Activated CD4-positive, alpha-beta memory T cell treated with anti-CD3 and anti-CD28 coated beads, Interleukin-2, amount 10 ng/mL, durations not matched to agents 7 days and 5 days (primary cell): ENCODE data around the gene ZNF382. TPM values are rescaled to one million over a fixed set of nuclear protein-coding genes. Genes with fewer than 3 reads are reported as not detected.
"Not testable (repeated sequence)": the region's sequence is repeated elsewhere in the genome, so short reads cannot be mapped to it uniquely, and the experiment has no call there.

Experiments
- CTCF ChIA-PET: fragments of 350-600 bp; sonication (Branson Sonifier 250); formaldehyde crosslinking; loops from one replicate; lab custom pipeline; 2021; ENCODE audit warnings: antibody characterized with exemption, inconsistent platforms; lab: Charles Lee
- POLR2A ChIA-PET: fragments of 350-600 bp; sonication (Branson Sonifier 250); formaldehyde crosslinking; loops from one replicate; lab custom pipeline; 2021; ENCODE audit warnings: antibody characterized with exemption; lab: Charles Lee
- DNase-seq: peaks from one replicate; pipeline ENCODE4 v3.0.0-alpha.2; 2020
- H3K27ac Mint-ChIP-seq: one replicate; pipeline ENCODE4 v1.8.0; 2021; ENCODE audit warnings: mild to moderate bottlenecking, mixed read lengths
- H3K27me3 Mint-ChIP-seq: one replicate; pipeline ENCODE4 v1.8.0; 2021; ENCODE audit warnings: mixed read lengths
- H3K36me3 Mint-ChIP-seq: one replicate; pipeline ENCODE4 v1.8.0; 2021; ENCODE audit warnings: low read depth, mixed read lengths
- H3K4me1 Mint-ChIP-seq: one replicate; pipeline ENCODE4 v1.8.0; 2021; ENCODE audit warnings: mixed read lengths
- H3K4me3 Mint-ChIP-seq: one replicate; pipeline ENCODE4 v1.8.0; 2021; ENCODE audit warnings: mild to moderate bottlenecking, mixed read lengths
- H3K9me3 Mint-ChIP-seq: one replicate; pipeline ENCODE4 v1.8.0; 2021; ENCODE audit warnings: mixed read lengths
- total RNA-seq, 2 experiments: library from RNA; stranded (reverse); gene quantifications; one replicate each; pipeline ENCODE4 v1.2.3, GENCODE V29; 2021

Gene ZNF382
- total RNA-seq: 10 to 100 TPM; 11.8 to 13.5 TPM

- DNase-seq: peak; percentile 88
- Mint-ChIP-seq H3K4me3 (peak within 1 kb of the TSS; percentile 80), H3K36me3 (peaks cover 62% of the 10 kb centered on the region), H3K4me1 (peaks cover 22% of the 10 kb centered on the region), H3K9me3 (peaks cover 32% of the 10 kb centered on the region), H3K27me3 (no peaks in the 10 kb centered on the region), H3K27ac (peak within 1 kb of the TSS; percentile 88)
- ChIA-PET CTCF (interaction anchor here (0.8 to 1.3 kb wide), 3 partner anchors 76 to 245 kb away, joined by 3 to 4 read pairs (median 3); partner anchors contain the start of genes ZNF345 and ZNF566), POLR2A (interaction anchor here (0.6 to 3.9 kb wide), 21 partner anchors 22 to 946 kb away, joined by 3 to 29 read pairs (median 5); partner anchors contain the start of genes ZFP14, ZNF146, ZNF260 and ZNF345)
These were observed at the start of gene ZNF382 for GRCh38 chr19:36605101-36605876. TSS of gene ZNF382 (plus strand) at chr19:36605313. CDS start at chr19:36609915, 4,602 bp downstream.

DNA sequence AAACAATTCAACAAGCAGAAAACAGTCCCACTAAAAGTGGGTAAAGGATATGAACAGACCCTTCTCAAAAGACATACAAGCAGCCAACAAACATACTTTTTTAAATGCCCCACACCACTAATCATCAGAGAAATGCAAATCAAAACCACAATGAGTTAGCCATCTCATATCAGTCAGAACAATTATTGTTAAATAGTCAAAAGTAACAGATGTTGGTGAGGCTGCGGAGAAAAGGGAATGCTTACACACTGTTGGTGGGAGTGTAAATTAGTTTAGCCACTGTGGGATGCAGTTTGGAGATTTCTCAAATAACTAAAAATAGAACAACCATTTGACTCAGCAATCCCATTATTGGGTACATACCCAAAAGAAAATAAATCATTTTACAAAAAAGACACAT, 40.7 kb upstream of the ZNF382 start:
- Mint-ChIP-seq H3K27me3 (no peaks in the 10 kb centered on the region), H3K4me1 (no peaks in the 10 kb centered on the region), H3K36me3 (peaks cover 78% of the 10 kb centered on the region), H3K27ac (no peak overlapping the region), H3K4me3 (no peak overlapping the region), H3K9me3 (peaks cover 60% of the 10 kb centered on the region)
- no peak for DNase-seq
- ChIA-PET POLR2A (no interaction called here), CTCF (no interaction called here)

GRCh38 chr19:36572593-36573019, 32.5 kb upstream of the ZNF382 start:
- CTCF ChIA-PET: interaction anchor here (1.0 kb wide), 1 partner anchor 44 kb away, joined by 6 read pairs; the partner anchor contains the start of gene ZNF260
- peak overlapping the region; percentile 90 for H3K27ac Mint-ChIP-seq
- DNase-seq: no peak
- POLR2A ChIA-PET: interaction anchor here (0.6 to 3.3 kb wide), 13 partner anchors 25 to 895 kb away, joined by 3 to 30 read pairs (median 5); partner anchors contain the start of genes ZFP14, ZNF260, ZNF345 and ZNF382
- peaks cover 33% of the 10 kb centered on the region for H3K4me1 Mint-ChIP-seq
- peaks cover 41% of the 10 kb centered on the region for H3K9me3 Mint-ChIP-seq
- peaks cover 81% of the 10 kb centered on the region for H3K36me3 Mint-ChIP-seq
- peak overlapping the region; percentile 87 for H3K4me3 Mint-ChIP-seq
- no peaks in the 10 kb centered on the region for H3K27me3 Mint-ChIP-seq

DNA sequence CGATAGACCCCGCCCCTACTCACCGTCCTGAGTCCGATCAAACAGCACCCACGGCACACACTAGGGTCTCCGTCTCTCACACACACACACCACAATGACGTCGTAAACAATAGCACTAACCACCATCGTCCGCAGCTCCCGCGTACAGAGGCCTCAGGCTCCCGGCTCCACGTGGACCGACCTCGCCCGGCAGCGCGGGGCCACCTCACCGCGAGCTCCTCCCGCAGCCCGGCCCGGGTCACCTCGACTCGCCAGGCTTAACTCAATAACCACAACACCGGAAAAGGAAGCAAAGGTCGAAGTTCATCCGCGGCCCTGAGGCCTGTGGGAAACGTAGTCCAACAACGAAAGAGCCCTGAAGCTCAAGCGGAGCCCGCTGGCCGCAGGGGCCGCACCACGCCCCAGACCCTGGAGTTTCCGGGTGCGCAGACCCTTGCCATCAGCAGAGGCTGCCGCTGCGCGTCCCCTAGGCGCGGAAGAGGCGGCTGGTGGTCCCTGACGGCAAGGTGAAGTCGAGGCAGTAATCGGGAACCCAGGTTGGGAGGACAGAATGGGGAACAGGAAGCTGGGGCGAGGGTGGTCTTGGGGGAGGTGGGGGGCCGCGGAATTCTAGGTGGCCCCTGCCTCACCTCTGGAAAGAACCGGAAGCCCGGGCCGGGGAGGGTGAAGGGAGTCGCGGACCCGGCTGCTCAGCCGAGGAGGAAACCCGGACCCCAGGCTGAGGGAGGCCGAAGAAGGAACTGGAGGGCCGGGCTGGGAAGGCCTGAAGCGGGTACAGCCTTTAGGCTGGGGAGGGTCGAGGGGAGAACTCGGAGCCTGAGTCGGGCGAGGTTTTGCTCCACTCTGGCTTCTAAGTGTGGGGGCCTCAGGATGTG, 31.9 kb upstream of the ZNF382 start, which contains the start of gene ZNF529:
ZNF529 (minus strand) TSS at position 273 of the 875 bp plus-strand sequence. CDS start 946 bp downstream, outside the sequence.
- Mint-ChIP-seq H3K27ac (peak within 1 kb of the TSS; percentile 90), H3K9me3 (peaks cover 35% of the 10 kb centered on the region), H3K4me1 (peaks cover 33% of the 10 kb centered on the region), H3K36me3 (peaks cover 78% of the 10 kb centered on the region), H3K4me3 (peak within 1 kb of the TSS; percentile 87), H3K27me3 (no peaks in the 10 kb centered on the region)
- DNase-seq: peak; percentile 90
- POLR2A ChIA-PET: interaction anchor here (0.6 to 3.3 kb wide), 16 partner anchors 12 to 894 kb away, joined by 3 to 30 read pairs (median 4); partner anchors contain the start of genes ZFP14, ZNF260, ZNF345 and ZNF382
- CTCF ChIA-PET: interaction anchor here (0.6 to 1.0 kb wide), 2 partner anchors 45 to 402 kb away, joined by 3 to 6 read pairs; partner anchors contain the start of gene ZNF260

DNA sequence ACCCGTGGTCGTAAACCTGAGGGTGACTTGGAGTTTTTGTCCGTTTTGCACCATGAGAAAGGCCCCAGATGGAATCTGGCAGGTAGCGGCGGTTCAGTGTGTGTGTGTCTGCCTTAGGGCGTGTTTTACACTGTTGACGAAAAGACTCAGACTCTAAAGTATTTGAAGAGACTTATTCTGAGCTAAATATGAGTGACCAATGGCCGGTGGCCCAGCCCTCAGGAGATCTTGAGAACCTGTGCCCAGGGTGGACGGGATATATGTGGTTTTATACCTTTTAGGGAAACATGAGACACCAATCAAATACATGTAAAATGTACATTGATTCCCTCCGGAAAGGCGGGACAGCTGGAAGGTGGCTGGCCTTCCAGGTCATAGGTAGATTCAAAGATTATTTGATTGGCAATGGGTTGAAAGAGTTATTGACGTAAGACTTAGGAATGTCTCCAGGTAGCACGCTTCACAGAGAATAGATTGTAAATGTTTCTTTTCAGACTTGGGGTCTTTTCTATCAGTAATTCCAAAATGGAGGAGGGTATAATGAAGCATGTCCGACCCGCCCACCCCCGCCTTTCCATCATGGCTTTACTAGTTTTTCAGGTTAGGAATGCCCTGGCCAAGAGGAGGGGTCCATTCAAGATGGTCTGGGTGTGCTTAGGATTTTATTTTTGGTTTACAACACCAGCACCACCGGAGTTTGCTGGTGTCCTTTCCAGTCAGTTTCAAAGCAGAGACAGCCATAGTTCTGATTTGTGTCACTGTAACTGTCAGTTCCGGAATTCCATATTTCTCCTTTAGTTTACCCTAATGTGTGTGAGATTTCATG, 31.0 kb upstream of the ZNF382 start:
- Mint-ChIP-seq H3K27ac (peak overlapping the region; percentile 90), H3K9me3 (peaks cover 29% of the 10 kb centered on the region), H3K4me3 (peak overlapping the region; percentile 87), H3K36me3 (peaks cover 78% of the 10 kb centered on the region), H3K27me3 (no peaks in the 10 kb centered on the region), H3K4me1 (peaks cover 33% of the 10 kb centered on the region)
- no peak for DNase-seq
- ChIA-PET CTCF (no interaction called here), POLR2A (interaction anchor here (0.7 to 3.3 kb wide), 10 partner anchors 12 to 643 kb away, joined by 3 to 30 read pairs (median 4); partner anchors contain the start of genes ZNF260, ZNF345, ZNF382 and ZNF383)

DNA sequence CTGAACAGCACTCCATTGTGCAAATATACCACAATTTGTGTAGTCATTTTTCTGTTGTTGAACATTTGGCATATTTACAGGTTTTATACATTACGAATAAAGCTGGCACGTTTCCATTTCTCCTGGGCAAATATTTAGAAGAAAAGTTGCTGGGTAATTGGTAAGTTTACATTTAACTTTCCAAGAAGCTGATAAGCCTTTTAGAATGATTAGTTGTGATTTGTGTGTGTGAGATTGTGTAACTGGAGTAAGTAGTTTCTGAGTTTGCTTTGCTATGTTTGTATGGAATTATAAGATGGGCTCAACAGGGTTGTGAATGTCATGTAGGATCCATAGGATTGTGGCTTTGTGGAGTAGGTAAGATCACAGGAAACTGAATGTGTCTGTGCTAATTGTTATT, 30.4 kb upstream of the ZNF382 start:
- Mint-ChIP-seq H3K36me3 (peaks cover 78% of the 10 kb centered on the region), H3K27me3 (no peaks in the 10 kb centered on the region), H3K4me1 (peaks cover 33% of the 10 kb centered on the region), H3K9me3 (peaks cover 31% of the 10 kb centered on the region), H3K4me3 (peak overlapping the region; percentile 87), H3K27ac (peak overlapping the region; percentile 90)
- ChIA-PET POLR2A (interaction anchor here (2.7 to 3.3 kb wide), 2 partner anchors 30 to 46 kb away, joined by 29 to 30 read pairs; partner anchors contain the start of genes ZNF260 and ZNF382), CTCF (no interaction called here)
- no peak for DNase-seq

- Mint-ChIP-seq H3K27me3 (no peaks in the 10 kb centered on the region), H3K36me3 (peaks cover 86% of the 10 kb centered on the region), H3K9me3 (peaks cover 38% of the 10 kb centered on the region), H3K4me1 (peaks cover 25% of the 10 kb centered on the region), H3K27ac (no peak overlapping the region), H3K4me3 (no peak overlapping the region)
- DNase-seq: no peak
- ChIA-PET CTCF (no interaction called here), POLR2A (interaction anchor here (0.8 to 1.0 kb wide), 2 partner anchors 28 to 48 kb away, joined by 3 to 4 read pairs; partner anchors contain the start of gene ZNF382)
These were observed 27.7 kb upstream of the ZNF382 start for GRCh38 chr19:36577271-36577996.

DNA sequence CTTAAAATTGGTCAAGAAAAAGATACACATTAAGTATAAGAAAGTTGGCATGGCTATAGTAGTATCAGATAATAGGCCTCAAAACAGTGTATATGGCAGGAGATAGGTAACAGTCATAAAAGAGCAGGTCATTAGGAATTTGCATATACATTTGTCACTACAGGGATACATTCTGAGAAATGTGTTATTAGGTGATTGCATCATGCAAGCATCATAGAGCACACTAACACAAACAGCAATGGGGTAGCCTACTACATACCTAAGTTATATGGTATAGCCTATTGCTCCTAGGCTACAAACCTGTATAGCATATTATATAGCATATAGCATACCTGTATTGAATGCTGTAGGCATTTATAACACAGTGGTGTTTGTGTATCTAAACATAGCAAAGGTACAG, 25.9 kb upstream of the ZNF382 start:
- DNase-seq: no peak
- CTCF ChIA-PET: no interaction called here
- Mint-ChIP-seq H3K9me3 (peaks cover 43% of the 10 kb centered on the region), H3K4me3 (no peak overlapping the region), H3K36me3 (peaks cover 84% of the 10 kb centered on the region), H3K27ac (no peak overlapping the region), H3K4me1 (peaks cover 9% of the 10 kb centered on the region), H3K27me3 (no peaks in the 10 kb centered on the region)
- POLR2A ChIA-PET: no interaction called here

GRCh38 chr19:36602681-36603080, 2.4 kb upstream of the ZNF382 start:
- not testable (repeated sequence) for H3K27me3 Mint-ChIP-seq, DNase-seq, H3K27ac Mint-ChIP-seq, H3K4me3 Mint-ChIP-seq
- POLR2A ChIA-PET: interaction anchor here (3.9 kb wide), 1 partner anchor 29 kb away, joined by 29 read pairs; the partner anchor contains the start of gene ZNF529
- Mint-ChIP-seq H3K4me1 (peaks cover 22% of the 10 kb centered on the region), H3K9me3 (peaks cover 21% of the 10 kb centered on the region), H3K36me3 (peaks cover 40% of the 10 kb centered on the region)
- CTCF ChIA-PET: interaction anchor here (0.7 kb wide), 1 partner anchor 64 kb away, joined by 3 read pairs; no protein-coding TSS in a partner anchor

- Mint-ChIP-seq H3K9me3 (peaks cover 29% of the 10 kb centered on the region), H3K4me1 (peaks cover 22% of the 10 kb centered on the region), H3K27me3 (no peaks in the 10 kb centered on the region), H3K36me3 (peaks cover 56% of the 10 kb centered on the region), H3K27ac (peak overlapping the region; percentile 88), H3K4me3 (peak overlapping the region; percentile 80)
- peak; percentile 87 for DNase-seq
- CTCF ChIA-PET: interaction anchor here (0.8 to 1.3 kb wide), 3 partner anchors 76 to 246 kb away, joined by 3 to 4 read pairs (median 3); partner anchors contain the start of genes ZNF345 and ZNF566
- POLR2A ChIA-PET: interaction anchor here (0.6 to 3.9 kb wide), 21 partner anchors 22 to 947 kb away, joined by 3 to 29 read pairs (median 5); partner anchors contain the start of genes ZFP14, ZNF146, ZNF260 and ZNF345
These were observed 435 bp upstream of the ZNF382 start for GRCh38 chr19:36604656-36605100.
